K562 (cell line): ENCODE data around the gene SLC44A2. TPM values are rescaled to one million over a fixed set of nuclear protein-coding genes. Genes with fewer than 3 reads are reported as not detected.

Experiments used
- CBFA2T2 ChIP-seq: fragments of 450-650 bp; conservative IDR thresholded peaks from 2 replicates; pipeline ENCODE4 v1.6.1; 2017; ENCODE audit warnings: mild to moderate bottlenecking
- CREB1 ChIP-seq, 2 experiments: sonication (generic) in 1 of 2; formaldehyde crosslinking in 1 of 2; IDR thresholded peaks; 2 replicates each; pipeline versions ENCODE4 v1.6.1 to v1.8.0; 2012 to 2022; ENCODE audit warnings: inconsistent platforms in 1 of 2, mild to moderate bottlenecking in 1 of 2, missing genetic modification reagents in 1 of 2, moderate library complexity in 1 of 2
- CTCF ChIP-seq, 3 experiments: IDR thresholded peaks in 2 of 3; conservative IDR thresholded peaks in 1 of 3; 2 replicates each; pipeline ENCODE4 v1.5.1; 2011 to 2012; ENCODE audit warnings: low read length in 3 of 3, mild to moderate bottlenecking in 3 of 3, control low read depth in 2 of 3, improper control_type of control experiment in 1 of 3, inconsistent platforms in 1 of 3, low read depth in 1 of 3, mixed read lengths in 1 of 3, moderate library complexity in 1 of 3; ENCODE audit not compliant: insufficient read depth in 2 of 3
- CXXC5 ChIP-seq: fragments of 250-450 bp; sonication (Bioruptor Pico); IDR thresholded peaks from 2 replicates; pipeline ENCODE4 v1.8.0; 2022; ENCODE audit warnings: inconsistent platforms, mild to moderate bottlenecking, moderate library complexity
- EP400 ChIP-seq: fragments of 450-650 bp; IDR thresholded peaks from 2 replicates; pipeline ENCODE4 v1.6.1; 2017; ENCODE audit warnings: antibody characterized with exemption, mild to moderate bottlenecking, moderate library complexity
- FOSL1 ChIP-seq: fragments of 200-800 bp; sonication (Bioruptor generic); conservative IDR thresholded peaks from 2 replicates; pipeline ENCODE4 v1.6.1; 2016; ENCODE audit warnings: missing genetic modification characterization, missing compliant biosample characterization
- FOXK2 ChIP-seq, 2 experiments: fragments of 450-650 bp; IDR thresholded peaks in 1 of 2; conservative IDR thresholded peaks in 1 of 2; 2 replicates each; pipeline ENCODE4 v1.6.1; 2016; ENCODE audit warnings: low read depth in 2 of 2, mild to moderate bottlenecking in 1 of 2
- HDAC1 ChIP-seq, 2 experiments: fragments of 450-650 bp; IDR thresholded peaks; 2 replicates each; pipeline ENCODE4 v1.6.1; 2016 to 2017; ENCODE audit warnings: inconsistent platforms in 1 of 2, mild to moderate bottlenecking in 1 of 2, moderate library complexity in 1 of 2
- KDM4B ChIP-seq, 2 experiments: fragments of 450-650 bp in 1 of 2; sonication (generic) in 1 of 2; IDR thresholded peaks; 2 replicates each; pipeline ENCODE4 v1.6.1; 2016 to 2017; ENCODE audit warnings: borderline replicate concordance in 2 of 2, antibody characterized with exemption in 1 of 2, low read depth in 1 of 2, mild to moderate bottlenecking in 1 of 2
- KLF1 ChIP-seq: fragments of 450-650 bp; IDR thresholded peaks from 2 replicates; pipeline ENCODE4 v1.6.1; 2016; ENCODE audit warnings: missing genetic modification characterization, missing compliant biosample characterization
- LEF1 ChIP-seq: fragments of 450-650 bp; IDR thresholded peaks from 2 replicates; pipeline ENCODE4 v1.6.1; 2016; ENCODE audit warnings: mild to moderate bottlenecking
- MIER1 ChIP-seq: fragments of 450-650 bp; IDR thresholded peaks from 2 replicates; pipeline ENCODE4 v1.6.1; 2016; ENCODE audit warnings: antibody characterized with exemption, mild to moderate bottlenecking, low read depth
- MTA2 ChIP-seq: fragments of 450-650 bp; IDR thresholded peaks from 2 replicates; pipeline ENCODE4 v1.6.1; 2016; ENCODE audit warnings: low read depth
- NR1H2 ChIP-seq: sonication (generic); formaldehyde crosslinking; IDR thresholded peaks from 2 replicates; pipeline ENCODE4 v1.4.0; 2020; ENCODE audit warnings: mild to moderate bottlenecking, missing genetic modification reagents
- OTX1 ChIP-seq: fragments of 450-650 bp; formaldehyde crosslinking; IDR thresholded peaks from 2 replicates; pipeline ENCODE4 v1.4.0; 2022; ENCODE audit warnings: mild to moderate bottlenecking
- POLR3A ChIP-seq: IDR thresholded peaks from 2 replicates; pipeline ENCODE4 v1.6.1; 2011; ENCODE audit warnings: borderline replicate concordance, mild to moderate bottlenecking, moderate library complexity; ENCODE audit not compliant: insufficient read length, insufficient read depth; ENCODE audit errors: extremely low read depth
- STAT5A ChIP-seq: IDR thresholded peaks from 2 replicates; pipeline ENCODE4 v1.6.1; 2012; ENCODE audit warnings: low read length, inconsistent platforms, borderline replicate concordance
- TSC22D4 ChIP-seq: fragments of 450-650 bp; IDR thresholded peaks from 2 replicates; pipeline ENCODE4 v1.6.1; 2016; ENCODE audit warnings: missing genetic modification characterization, missing biosample characterization, control low read depth
- XRCC5 ChIP-seq: fragments of 200-400 bp; formaldehyde crosslinking; IDR thresholded peaks from 2 replicates; pipeline ENCODE4 v1.6.1; 2017; ENCODE audit warnings: low read depth, mild to moderate bottlenecking, low read length
- ZKSCAN8 ChIP-seq: fragments of 200-800 bp; sonication (Bioruptor generic); IDR thresholded peaks from 2 replicates; pipeline ENCODE4 v1.6.1; 2016; ENCODE audit warnings: missing genetic modification characterization, missing compliant biosample characterization
- ZNF143 ChIP-seq: sonication (generic); formaldehyde crosslinking; IDR thresholded peaks from 2 replicates; pipeline ENCODE4 v1.9.0; 2022; ENCODE audit warnings: mild to moderate bottlenecking, missing genetic modification reagents
- ZNF41 ChIP-seq: fragments of 250-450 bp; sonication (Bioruptor Pico); conservative IDR thresholded peaks from 2 replicates; pipeline ENCODE4 v1.4.0; 2020; ENCODE audit warnings: mild to moderate bottlenecking
- ZNF586 ChIP-seq: fragments of 450-650 bp; formaldehyde crosslinking; conservative IDR thresholded peaks from 2 replicates; pipeline ENCODE4 v1.4.0; 2020; ENCODE audit warnings: mild to moderate bottlenecking, moderate library complexity
- ZNF785 ChIP-seq: fragments of 250-450 bp; sonication (Bioruptor Pico); IDR thresholded peaks from 2 replicates; pipeline ENCODE4 v1.4.0; 2020; ENCODE audit warnings: mild to moderate bottlenecking
- polyA plus RNA-seq, 8 experiments: library from polyadenylated mRNA; depleted of rRNA in 4 of 8; stranded (reverse) in 5 of 8; unstranded in 3 of 8; fragments of >200 nt; fragmentation: Nextera tagmentation in 2 of 8; fragmentation: Illumina TruSeq in 1 of 8; extraction: Ambion mirVana in 2 of 8; extraction: Trizol in 1 of 8; gene quantifications; 2 replicates each; pipeline versions ENCODE4 v1.2.1 to v1.2.3, GENCODE V29; 2011 to 2014; ENCODE audit warnings: inconsistent platforms in 1 of 8, missing spikeins in 1 of 8
- total RNA-seq, 7 experiments: library from RNA; depleted of rRNA in 6 of 7; stranded (reverse); fragments of >200 nt in 6 of 7; fragmentation: Illumina TruSeq in 2 of 7; extraction: Trizol in 2 of 7; gene quantifications; 2 replicates each; pipeline versions ENCODE4 v1.2.1 to v1.2.3, GENCODE V29; 2011 to 2021; ENCODE audit warnings: low replicate concordance in 1 of 7
- TF ChIP-seq, protein P1 (sequence below): fragments of 250-450 bp; sonication (Bioruptor Pico); IDR thresholded peaks from 2 replicates; pipeline ENCODE4 v1.4.0; 2020; ENCODE audit warnings: borderline replicate concordance
- TF ChIP-seq, protein P2 (sequence below): sonication (generic); formaldehyde crosslinking; IDR thresholded peaks from 2 replicates; pipeline ENCODE4 v1.5.0; 2020; ENCODE audit warnings: missing genetic modification reagents

The SLC44A2 gene
- total and polyA plus RNA-seq, 9 of the 15 experiments (the other 6 are each of a cell fraction or from before 2014, with no cell fraction given) = 1.1 to 34.2 (median 8.1) TPM

GRCh38 chr19:10580979-10581631 is 44.2 kb upstream of the SLC44A2 start (continued):
- TF ChIP-seq ZNF586 (CRISPR knock-in tag) = no peak
- TF ChIP-seq CTCF (IDR thresholded peaks at IDR 0.05 in 2 of 3, conservative IDR thresholded peaks at IDR 0.05 in 1 of 3; ENCODE audit: insufficient read depth in 2 of 3, low read depth in 1 of 3, low read length in 3 of 3) = peak; percentile 100
- TF ChIP-seq CXXC5 (CRISPR knock-in tag) = peak; percentile 51
- TF ChIP-seq CREB1 (IDR thresholded peaks at IDR 0.05) = no peak
- 0 out of 2 replicates have a peak, but pooled peaks have one; percentile 35 for TF ChIP-seq CREB1 (CRISPR knock-in tag; IDR thresholded peaks at IDR 0.05)
- TF ChIP-seq, protein P1, sequence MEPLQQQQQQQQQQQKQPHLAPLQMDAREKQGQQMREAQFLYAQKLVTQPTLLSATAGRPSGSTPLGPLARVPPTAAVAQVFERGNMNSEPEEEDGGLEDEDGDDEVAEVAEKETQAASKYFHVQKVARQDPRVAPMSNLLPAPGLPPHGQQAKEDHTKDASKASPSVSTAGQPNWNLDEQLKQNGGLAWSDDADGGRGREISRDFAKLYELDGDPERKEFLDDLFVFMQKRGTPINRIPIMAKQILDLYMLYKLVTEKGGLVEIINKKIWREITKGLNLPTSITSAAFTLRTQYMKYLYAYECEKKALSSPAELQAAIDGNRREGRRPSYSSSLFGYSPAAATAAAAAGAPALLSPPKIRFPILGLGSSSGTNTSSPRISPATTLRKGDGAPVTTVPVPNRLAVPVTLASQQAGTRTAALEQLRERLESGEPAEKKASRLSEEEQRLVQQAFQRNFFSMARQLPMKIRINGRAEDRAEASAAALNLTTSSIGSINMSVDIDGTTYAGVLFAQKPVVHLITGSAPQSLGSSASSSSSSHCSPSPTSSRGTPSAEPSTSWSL (CRISPR knock-in tag) = no peak
- TF ChIP-seq POLR3A = no peak
- TF ChIP-seq OTX1 (CRISPR knock-in tag) = no peak
- TF ChIP-seq ZKSCAN8 (CRISPR knock-in tag) = no peak
- TF ChIP-seq EP400 = no peak; the same call in 1 of the 2 replicates
- peak; percentile 91 for TF ChIP-seq XRCC5
- TF ChIP-seq FOXK2 (conservative IDR thresholded peaks at IDR 0.05 in 1 of 2, IDR thresholded peaks at IDR 0.05 in 1 of 2; ENCODE audit: low read depth in 2 of 2) = no peak
- no peak for TF ChIP-seq MIER1
- TF ChIP-seq STAT5A = no peak
- no peak for TF ChIP-seq CBFA2T2
- no peak for TF ChIP-seq NR1H2 (CRISPR knock-in tag)
- no peak for TF ChIP-seq ZNF143 (CRISPR knock-in tag)
- TF ChIP-seq ZNF785 (CRISPR knock-in tag) = no peak
- TF ChIP-seq, protein P2, sequence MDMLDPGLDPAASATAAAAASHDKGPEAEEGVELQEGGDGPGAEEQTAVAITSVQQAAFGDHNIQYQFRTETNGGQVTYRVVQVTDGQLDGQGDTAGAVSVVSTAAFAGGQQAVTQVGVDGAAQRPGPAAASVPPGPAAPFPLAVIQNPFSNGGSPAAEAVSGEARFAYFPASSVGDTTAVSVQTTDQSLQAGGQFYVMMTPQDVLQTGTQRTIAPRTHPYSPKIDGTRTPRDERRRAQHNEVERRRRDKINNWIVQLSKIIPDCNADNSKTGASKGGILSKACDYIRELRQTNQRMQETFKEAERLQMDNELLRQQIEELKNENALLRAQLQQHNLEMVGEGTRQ = peak; percentile 60
- TF ChIP-seq KLF1 (tag) = no peak
- no peak for TF ChIP-seq FOSL1 (tag)
- TF ChIP-seq MTA2 = no peak
- TF ChIP-seq TSC22D4 = no peak
- TF ChIP-seq KDM4B (IDR thresholded peaks at IDR 0.05; ENCODE audit: borderline replicate concordance in 2 of 2, low read depth in 1 of 2) = peak in 1 of 2 experiments; percentile 31; a peak in 1 of 4 replicates
- no peak for TF ChIP-seq ZNF41
- TF ChIP-seq LEF1 = no peak
- TF ChIP-seq HDAC1 (IDR thresholded peaks at IDR 0.05) = no peak
